NOMO-1 (cell line): Measurements from ENCODE around the gene MTTP.

Source experiments
- DNase-seq, 2 experiments: peaks; one replicate each; lab custom pipeline; 2025; ENCODE audit not compliant: unreplicated experiment in 2 of 2; lab: John Stamatoyannopoulos, UW

Gene MTTP

DNA sequence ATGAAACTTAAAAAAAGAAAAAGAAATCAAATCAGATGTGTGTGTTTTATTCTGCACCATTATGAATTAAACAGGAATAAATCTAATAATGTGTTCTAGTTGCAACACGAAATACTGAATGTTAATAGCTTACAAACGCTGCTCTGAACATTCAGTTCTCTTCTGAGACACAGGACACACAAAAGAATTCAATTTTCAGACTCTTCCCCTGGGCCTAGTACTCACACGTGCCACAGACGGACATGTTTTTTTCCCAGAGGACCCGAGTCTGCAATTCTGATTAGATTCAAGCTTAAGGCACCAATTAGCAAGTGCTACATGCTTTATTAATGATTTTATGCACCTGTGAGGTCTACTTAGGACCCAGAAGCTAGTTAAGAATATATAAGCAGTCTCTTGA, 62.5 kb downstream of the MTTP start:
- no peak for DNase-seq

DNA sequence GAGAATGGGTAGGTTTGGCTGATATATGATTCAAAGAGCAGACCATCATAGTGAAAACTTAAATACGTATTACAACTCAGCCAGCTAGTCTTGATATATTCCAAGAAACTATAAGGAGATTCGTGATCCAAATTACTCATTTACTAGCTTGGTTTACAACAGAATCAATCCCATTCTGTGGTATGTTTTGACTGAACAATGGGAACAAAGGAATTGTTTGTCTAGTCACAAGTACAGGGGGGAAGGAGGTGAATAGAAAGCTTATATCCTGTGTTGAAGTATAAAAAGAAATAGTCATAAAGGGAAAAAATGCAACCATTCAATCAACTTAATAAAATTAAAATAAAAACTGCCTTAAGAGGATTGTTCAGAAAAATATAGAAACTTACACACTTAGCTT, 66.1 kb downstream of the MTTP start:
- no peak for DNase-seq

DNA sequence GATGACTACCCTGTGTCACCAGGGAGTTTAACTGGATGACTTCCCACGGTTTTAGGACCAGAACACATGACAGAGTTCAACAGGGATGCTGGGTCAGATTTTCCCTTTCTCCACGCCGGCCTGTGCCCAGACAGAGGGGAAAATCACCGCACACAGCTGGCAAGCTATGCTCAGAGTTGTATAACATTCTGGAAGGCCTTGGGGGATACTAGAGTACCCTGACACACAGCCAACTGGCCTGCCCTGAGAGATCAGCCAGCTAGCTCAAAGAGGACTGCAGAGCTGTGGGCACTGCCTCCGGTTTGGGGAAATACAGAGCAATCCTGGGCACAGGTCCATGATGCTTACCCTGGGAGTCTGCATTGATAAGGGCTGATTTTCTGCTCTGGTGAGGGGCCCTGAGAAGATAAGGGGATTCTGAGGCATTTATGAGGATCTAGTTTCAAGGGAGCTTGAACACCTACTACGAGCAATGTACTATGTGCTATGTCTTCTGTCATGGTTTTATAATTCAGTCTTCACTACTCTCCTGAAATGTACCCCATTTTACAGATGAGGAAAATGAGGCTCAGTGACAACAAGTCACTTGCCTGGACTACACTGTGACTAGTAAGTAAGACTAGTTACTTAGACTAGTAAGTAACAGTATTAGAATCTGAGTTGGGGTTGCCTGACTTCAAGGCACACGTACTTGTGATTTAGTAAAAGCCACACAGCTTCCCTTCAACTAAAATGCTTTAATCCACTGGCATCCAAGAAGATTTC, 68.3 kb downstream of the MTTP start:
- no peak for DNase-seq

DNA sequence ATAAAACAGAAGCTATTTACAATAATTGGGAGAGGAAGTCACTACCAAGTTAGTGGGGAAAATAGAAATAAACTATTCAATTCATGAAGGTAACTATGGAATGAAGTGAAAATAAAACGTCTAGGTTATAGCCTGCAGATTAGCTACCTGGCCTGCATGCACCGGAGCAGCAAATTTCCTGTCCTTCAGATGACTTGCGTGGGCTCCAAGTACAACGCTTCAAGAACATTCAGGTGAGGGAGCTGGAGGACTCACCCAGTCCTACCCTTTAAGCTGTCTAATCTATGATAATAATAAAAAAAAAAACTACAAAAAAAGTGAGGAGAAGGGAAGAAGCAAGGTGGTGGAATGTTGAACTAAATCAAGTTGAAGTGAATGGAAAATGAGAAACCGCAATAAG, 69.8 kb downstream of the MTTP start:
- no peak for DNase-seq

DNA sequence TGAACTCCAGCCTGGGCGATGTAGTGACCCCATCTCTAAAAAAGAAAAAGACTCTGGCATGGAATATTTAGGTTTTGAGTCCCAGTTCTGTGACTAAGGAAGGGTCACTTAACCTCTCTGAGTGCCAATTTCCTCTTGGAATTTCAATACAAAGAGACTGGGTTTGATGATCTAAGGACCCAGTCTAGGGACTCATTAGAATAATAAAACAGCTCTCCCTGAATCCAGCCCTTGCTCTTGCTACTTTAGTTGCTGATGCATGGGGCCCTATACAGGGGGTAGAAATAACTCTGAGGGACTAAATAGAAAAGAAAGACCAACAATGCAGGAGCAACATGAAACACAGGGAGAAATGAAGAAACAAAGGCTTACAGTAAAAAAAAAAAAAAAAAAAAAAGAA, 70.4 kb downstream of the MTTP start:
- no peak for DNase-seq

DNA sequence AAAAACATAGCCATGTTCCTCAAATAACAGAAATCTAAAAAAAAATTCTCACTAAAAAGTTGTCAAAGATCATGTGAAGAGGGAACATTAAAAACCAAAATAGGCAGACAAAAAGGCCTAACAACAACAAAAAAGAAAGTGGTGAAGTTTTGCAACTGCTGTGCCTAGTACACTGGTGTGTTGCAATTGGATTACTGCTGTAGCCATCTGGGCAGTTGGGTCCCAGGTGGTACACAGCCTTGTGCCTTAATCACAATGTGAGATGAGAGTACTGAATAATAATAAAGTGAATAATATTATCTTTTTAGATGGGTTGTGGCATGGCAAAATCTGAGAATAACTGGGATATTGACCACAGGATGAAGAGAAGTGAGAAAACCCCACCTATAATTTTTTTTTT, 71.0 kb downstream of the MTTP start:
- DNase-seq: no peak

DNA sequence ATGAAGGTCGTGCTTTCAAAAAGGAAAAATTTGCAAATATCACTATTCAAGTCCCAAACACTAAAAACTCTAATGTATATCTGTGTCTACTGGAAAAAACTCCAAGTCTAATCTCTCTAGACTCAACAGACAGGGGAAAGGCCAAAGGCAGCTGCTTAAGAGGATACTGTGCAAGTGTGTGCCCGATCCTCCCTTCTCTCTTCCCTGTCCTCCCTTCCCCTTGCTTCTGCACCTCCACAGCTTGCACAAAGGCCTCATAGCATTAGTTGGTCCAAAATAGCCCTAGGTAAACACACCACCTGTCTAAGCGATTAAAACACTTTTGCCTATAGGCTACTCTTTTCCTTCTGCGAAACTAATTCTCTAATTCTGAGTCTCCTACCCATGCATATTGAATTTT, 72.4 kb downstream of the MTTP start:
- DNase-seq: no peak

DNA sequence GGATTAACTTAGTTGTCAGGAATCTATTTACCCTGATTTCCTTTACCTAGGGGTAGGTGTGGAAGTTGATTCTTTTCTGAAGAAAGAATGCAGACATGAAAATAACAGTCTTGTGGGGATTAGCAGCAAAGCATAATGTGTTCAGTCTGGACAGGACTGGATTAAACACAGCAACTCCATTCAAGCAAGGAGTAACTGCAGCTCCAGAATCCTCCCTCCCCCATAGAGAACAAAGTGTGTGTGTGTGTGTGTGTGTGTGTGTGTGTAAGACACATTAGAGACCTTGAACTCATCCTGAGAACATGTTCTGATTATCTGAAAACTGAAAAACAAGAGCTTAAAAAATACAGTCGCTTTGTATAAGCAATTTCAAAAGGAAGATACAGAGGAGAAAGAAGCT, 73.7 kb downstream of the MTTP start:
- no peak for DNase-seq

DNA sequence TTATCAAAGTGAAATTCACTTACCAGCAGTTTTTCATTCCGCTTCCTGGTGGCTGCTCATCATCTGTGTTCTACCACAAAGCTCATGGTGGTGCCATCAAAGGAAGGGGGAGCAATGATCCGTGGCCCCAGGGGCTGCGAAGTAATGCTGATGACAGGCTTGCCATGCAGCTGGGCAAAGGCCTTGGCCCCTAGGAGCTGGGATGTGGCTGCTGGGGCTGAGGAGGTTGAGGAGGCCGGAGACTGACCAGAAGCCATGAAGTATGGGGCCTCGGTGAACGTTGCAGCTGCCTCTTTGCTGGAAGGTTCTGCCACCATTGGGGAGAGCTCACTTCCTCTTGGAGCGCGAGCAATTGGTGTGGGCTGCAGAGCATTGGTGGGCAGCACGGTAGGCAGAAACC, 74.6 kb downstream of the MTTP start:
- no peak for DNase-seq

DNA sequence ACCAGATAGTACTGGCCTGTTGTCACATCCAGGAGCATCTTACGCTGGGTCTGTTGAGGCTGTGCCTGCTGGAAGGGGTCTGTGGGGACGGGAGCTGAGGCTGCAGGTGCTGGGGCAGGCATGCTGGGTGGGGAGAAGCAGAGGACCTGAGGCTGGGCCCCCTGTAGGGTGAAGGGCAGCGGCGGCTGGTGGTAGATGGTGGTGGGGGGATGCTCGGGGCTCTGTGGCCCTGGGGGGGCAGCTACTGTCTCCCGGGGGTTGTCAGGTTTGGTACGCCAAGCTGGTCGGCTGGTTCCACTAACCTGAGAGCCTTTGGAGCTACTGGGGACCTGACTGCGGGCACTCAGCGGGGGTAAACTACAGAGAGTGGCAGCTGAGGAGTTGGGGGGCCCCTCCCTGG, 75.2 kb downstream of the MTTP start:
- no peak for DNase-seq

DNA sequence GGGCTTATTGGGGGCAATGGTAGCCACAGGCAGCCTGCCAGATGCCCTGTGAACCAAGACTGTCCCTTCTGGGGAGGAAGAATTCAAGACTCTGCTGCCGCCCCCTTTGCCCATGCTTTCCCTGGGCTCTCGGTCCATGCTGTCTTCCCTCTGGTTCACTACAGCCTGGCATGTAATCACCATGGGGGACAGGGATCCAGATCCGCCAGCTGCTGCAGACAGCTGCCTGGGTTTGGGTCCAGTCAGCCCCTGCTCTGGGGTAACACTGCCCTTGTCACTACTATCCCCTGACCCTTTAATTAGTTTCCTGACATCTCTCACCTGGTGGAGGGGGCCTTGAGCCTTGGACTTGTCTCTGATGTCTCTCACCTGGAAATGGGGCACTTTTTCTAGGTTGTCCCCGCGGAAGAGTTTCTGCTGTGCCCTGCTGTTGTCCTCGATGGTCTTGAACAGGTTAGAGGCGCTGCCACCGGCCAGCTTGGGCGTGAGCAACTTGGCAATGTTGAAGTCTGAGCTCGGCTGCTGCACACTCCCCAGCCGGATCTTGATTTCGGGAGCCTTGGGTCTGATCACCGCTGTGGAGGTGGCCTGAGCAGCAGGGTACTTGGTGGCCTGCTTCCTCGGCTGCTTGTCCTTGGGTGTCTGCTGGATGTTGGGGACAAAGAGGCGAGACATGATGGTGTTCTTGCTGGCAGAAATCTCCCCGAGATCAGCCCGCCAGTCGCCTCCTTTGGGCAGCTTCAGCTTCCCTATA, 76.6 kb downstream of the MTTP start:
- DNase-seq: no peak

DNA sequence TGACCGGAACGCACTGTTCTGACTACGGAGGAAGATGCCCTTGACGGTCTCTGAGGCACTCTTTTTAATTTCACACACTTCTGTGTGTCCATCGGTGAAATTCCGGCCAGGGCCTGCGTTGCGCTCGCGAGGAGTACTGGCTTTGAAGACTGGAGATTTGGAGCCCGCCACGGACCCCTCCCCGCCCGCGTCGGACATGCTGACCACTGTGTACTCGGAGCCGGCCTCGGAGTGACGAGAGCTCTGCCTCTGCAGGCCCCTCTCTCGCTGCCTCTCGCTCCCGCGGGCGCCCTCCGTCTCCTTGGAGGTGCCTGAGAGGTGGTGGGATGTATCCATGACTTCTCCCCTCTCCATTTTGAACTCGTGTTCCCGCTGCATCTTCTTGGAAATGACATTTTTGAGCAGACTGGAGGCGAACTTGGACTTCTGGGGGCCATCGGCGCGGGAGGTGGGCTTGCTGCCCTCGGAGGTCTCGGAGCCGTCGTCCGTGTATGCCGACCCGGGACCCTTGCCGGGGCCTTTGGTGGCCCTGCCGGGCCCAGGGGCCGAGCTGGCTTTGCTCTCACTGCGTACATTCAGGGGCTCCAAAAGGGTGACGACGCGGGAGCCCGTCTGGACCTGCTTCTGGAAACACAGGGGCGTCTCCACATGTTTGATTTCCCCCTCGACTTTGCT, 77.3 kb downstream of the MTTP start:
- no peak for DNase-seq

DNA sequence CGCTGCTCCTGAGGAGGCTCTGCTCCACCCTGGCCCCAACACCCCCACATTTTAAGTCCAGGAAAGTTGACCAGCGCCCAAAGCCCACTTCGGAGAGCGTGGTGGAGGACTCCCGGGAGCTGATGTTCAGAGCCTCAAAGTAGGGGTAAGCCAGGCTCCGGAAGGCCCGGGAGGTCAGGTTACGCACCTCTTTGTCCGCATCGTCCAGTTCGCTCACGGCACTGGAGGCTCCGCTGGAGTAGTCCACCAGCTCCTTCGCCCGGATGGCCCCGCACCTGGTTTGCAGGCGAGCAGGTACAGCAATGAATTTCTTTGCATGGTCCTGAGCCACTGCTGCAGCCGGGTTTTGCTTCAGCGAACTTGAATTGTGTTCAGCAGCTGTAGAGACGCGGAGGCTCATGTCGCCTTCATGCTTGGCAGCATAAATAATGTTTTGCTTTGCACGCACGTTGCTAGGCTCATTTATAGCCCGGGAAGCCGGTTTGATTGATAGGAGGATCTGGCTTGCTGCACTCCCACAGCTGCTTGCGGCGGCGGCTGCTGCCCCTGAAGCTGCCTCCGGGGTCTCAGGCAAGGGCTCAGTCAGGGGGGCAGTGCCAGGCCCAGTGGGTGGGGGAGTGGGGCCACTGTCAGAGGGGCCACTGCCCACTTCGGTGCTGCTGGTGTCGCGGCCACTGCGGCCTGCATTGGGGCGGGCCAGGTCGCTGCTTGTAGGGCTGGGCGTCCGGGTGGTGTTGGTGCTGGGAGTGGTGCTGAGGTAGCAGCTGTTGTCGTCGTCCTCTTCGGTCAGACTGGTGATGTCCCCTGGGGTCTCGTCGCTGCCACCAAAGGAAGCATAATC, 78.2 kb downstream of the MTTP start:
- DNase-seq: no peak

DNA sequence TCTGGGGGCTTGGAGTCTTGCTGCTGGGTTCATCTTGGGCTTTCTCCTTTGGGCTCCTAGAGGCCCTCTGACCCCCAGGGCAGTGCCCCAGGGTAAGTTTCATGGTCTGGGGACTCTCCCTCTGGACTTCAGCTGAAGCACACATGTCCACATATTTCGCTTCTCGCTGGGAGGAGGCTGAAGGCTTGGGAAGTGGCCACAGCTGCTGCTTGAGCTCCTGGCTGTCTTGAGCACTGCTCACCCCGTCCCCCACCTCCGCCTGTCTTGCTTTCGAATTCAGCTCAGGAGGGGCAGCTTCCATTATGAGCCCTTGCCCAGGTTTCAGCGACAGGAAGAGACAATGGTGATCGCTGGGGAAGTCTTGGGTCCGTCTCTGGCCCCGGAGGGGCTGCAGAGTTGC, 79.3 kb downstream of the MTTP start:
- DNase-seq: no peak

DNA sequence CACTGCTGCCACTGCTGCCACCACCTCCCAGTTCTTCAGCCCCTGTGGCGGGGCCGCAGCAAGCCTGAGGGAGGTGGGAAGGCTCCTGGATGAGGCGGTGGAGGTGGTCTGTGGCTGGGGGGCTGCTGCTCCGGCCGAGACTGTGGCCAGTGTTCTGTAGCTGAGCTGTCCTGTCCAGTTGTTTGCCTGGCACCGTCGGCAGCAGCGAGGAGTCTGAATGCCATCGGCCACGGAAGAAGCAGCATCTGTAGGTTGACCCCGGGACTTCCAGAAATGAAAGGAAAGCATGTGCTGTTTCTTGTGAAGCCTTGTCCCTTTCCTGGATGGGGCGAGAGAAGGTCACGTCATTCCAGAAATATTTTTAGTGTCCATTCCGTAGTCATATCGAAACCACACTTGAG, 79.7 kb downstream of the MTTP start:
- DNase-seq: no peak

DNA sequence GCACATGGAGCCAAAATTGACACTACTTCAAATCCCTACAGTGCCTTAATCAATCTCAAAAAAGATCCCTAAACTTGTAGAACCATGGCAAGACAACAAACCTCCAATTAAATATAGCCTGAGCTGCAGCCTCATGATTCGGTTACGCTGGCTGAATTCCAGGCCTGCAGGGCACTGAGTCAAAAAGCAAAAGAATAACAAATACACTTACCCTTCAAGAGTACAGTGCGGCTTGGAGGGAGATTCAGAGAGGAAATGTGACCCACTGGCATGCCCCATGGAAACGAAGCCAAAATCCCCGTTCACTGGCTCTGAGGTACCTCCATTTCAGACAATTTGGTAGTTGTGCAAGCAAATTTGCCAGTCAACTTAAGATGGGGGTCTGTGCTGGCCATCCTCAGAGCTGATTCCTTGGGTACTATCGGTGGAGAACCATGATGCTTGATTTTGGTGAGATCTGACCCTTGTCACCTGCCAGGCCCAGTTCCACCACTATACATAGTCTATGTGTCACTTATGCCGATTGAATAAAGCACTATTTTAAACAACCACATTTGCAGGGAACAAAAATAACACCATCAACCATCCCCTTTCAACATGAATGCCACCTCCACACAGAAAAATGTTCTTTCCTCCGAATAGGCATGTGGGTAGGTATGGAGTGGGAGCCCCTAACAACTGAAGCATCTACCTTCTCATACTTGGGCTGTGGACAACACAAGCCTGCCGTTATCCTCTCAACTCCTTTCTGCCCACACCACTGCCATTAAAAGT, 80.9 kb downstream of the MTTP start:
- no peak for DNase-seq

DNA sequence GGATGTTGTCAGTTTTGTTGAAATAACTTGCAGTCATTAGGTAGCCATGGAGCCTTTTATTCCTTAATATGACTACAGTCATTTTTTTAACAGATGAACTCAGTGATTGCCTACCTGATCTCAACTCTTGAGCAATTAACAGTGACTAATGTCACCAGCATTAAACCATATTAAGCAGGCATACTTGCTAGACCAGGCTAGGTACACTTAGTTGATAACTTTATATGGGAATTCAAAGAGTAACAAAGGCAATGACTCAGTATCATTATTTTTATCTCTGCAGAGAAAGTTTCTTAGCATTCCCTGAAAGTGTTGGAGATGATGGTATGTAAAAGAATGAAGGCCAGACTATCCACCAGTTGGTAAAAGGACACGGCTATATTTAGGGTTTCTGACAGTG, 83.2 kb downstream of the MTTP start, which contains the start of gene C4orf54:
C4orf54 (minus strand) TSS at position 31 of the 400 bp plus-strand sequence. CDS start 3,180 bp downstream, outside the sequence.
- DNase-seq: no peak

DNA sequence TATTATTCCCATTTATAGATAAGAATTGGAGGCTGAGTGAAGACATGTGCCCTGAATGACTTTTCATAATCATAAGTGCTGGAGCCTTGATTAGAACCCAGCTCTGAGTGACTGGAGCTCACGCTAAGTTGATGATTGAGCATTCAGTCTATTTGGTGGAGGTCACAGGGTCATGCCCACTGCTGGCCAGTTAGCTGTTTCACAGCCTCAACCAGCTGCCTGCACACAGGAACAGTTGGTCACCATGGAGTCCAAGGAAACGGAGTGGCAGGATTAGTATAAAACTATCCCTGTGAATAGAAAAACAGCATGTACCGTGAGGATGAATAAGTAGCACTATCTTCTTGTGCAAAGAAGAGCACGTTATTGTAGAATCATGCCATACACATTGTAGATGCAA, 84.0 kb downstream of the MTTP start:
- no peak for DNase-seq

DNA sequence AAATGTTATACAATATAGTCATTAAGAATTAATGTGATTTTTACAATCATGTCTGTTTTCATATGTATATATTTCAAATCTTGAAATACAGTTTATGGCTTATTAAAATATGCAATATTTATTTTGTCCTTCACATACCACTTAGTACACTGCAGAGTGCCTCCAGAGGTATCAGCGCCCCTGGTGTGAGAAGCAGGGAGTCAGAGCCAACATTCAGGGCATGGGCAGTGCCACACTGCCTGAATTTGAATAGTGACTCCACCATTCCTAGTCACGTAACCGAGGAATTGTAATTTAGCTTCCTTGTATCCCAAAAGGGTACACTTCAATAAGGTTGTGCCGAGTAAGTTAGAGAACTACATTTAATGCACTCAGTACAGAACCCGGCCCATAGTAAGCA, 87.3 kb downstream of the MTTP start:
- DNase-seq: no peak

DNA sequence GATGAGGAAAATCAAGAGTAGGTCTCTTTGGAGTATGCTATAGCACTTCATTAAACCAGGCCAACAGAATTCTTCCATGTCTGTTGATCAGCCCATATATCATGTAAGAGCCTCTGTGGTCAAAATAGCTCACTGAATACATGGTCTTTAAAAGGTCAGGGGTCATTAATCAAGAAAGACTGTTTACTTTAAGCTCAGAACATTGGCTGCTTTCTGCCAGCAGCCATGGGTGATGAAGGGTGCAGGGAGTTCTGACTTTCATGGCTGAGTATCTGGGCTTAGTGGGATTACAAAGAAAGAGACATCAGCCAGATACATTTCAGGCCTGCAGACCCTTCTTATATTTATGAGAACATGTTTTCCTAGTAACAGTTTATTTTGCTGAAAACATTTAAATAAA, 90.1 kb downstream of the MTTP start:
- DNase-seq: no peak
